Adipocyte (in vitro differentiated cells): ENCODE results near the gene ADCY2.

Source experiments
- DNase-seq: peaks from one replicate; pipeline ENCODE4 v3.0.0-alpha.2; 2015; ENCODE audit warnings: low read depth
- H3K27me3 ChIP-seq: replicated peaks from 2 replicates; pipeline ENCODE4 v1.7.0; 2013; ENCODE audit warnings: mild to moderate bottlenecking, low read length, moderate library complexity; ENCODE audit not compliant: control insufficient read depth, insufficient read depth
- H3K36me3 ChIP-seq: 2 replicates; pipeline ENCODE4 v1.7.0; 2013; ENCODE audit warnings: low read length, mild to moderate bottlenecking, moderate library complexity; ENCODE audit not compliant: control insufficient read depth, insufficient read depth, severe bottlenecking
- H3K4me1 ChIP-seq: 2 replicates; pipeline ENCODE4 v1.7.0; 2013; ENCODE audit warnings: mild to moderate bottlenecking, low read length, moderate library complexity; ENCODE audit not compliant: control insufficient read depth, insufficient read depth
- H3K4me3 ChIP-seq: 2 replicates; pipeline ENCODE4 v1.7.0; 2013; ENCODE audit warnings: mild to moderate bottlenecking, low read length, moderate library complexity
- H3K9ac ChIP-seq: 2 replicates; pipeline ENCODE4 v1.7.0; 2013; ENCODE audit warnings: mild to moderate bottlenecking, low read length, moderate library complexity
- H3K9me3 ChIP-seq: 2 replicates; pipeline ENCODE4 v1.7.0; 2013; ENCODE audit warnings: mild to moderate bottlenecking, low read length, moderate library complexity; ENCODE audit not compliant: control insufficient read depth

The ADCY2 gene

DNA sequence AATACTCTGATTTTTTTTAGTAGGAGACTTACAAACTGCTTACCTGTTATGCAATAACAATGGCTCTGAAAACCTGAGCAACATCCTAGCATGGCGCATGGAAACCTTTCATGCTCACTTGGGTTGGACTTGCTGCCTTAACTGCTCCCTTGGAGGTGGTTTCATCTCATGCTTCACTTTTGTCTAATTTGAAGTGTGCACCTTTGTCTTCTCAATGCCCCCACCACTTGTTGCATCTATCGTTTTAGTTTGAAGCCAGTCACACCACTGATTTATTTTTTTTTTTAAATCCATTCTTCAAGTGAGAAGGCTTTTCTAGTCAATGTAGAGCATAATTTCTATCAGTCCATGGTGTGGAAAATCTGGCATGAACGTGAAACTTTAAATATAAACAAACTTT, 391.8 kb downstream of the ADCY2 start:
- H3K4me1 ChIP-seq = peaks cover 5% of the 10 kb centered on the region
- H3K9me3 ChIP-seq = no peaks in the 10 kb centered on the region
- DNase-seq = no peak
- peaks cover 10% of the 10 kb centered on the region for H3K27me3 ChIP-seq
- no peak overlapping the region for H3K4me3 ChIP-seq
- no peaks in the 10 kb centered on the region for H3K36me3 ChIP-seq
- no peak overlapping the region for H3K9ac ChIP-seq

GRCh38 chr5:7789567-7789966, 393.6 kb downstream of the ADCY2 start:
- DNase-seq = no peak
- Histone ChIP-seq H3K9ac (no peak overlapping the region), H3K4me1 (peaks cover 5% of the 10 kb centered on the region), H3K4me3 (no peak overlapping the region), H3K9me3 (no peaks in the 10 kb centered on the region), H3K27me3 (peaks cover 9% of the 10 kb centered on the region), H3K36me3 (no peaks in the 10 kb centered on the region)

GRCh38 chr5:7793895-7794294, 398.0 kb downstream of the ADCY2 start:
- Histone ChIP-seq H3K4me3 (no peak overlapping the region), H3K9me3 (no peaks in the 10 kb centered on the region), H3K36me3 (no peaks in the 10 kb centered on the region), H3K9ac (no peak overlapping the region), H3K27me3 (peaks cover 19% of the 10 kb centered on the region), H3K4me1 (no peaks in the 10 kb centered on the region)
- DNase-seq = no peak

DNA sequence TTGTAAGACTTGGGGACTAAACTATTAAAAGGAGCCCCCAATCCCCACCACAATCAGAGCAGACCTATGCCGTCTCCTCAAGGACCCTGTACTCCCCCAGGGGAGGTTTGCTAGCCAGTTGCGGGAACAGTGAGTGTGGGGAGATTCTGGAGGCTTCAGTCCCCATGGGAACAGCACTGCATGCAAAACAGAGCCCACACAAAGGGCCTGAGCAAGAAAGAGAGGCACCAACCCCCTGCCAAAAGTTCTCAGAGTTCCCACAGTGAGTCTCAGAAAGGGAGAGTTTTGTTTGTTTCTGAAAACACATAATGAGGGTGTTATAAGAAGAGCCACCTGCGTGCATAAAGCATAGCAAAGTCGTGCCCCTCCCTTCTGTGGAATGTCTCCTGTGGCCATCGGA, 398.4 kb downstream of the ADCY2 start:
- H3K4me1 ChIP-seq = no peaks in the 10 kb centered on the region
- H3K27me3 ChIP-seq = peaks cover 19% of the 10 kb centered on the region
- H3K9me3 ChIP-seq = no peaks in the 10 kb centered on the region
- H3K36me3 ChIP-seq = no peaks in the 10 kb centered on the region
- no peak for DNase-seq
- H3K9ac ChIP-seq = no peak overlapping the region
- H3K4me3 ChIP-seq = no peak overlapping the region

DNA sequence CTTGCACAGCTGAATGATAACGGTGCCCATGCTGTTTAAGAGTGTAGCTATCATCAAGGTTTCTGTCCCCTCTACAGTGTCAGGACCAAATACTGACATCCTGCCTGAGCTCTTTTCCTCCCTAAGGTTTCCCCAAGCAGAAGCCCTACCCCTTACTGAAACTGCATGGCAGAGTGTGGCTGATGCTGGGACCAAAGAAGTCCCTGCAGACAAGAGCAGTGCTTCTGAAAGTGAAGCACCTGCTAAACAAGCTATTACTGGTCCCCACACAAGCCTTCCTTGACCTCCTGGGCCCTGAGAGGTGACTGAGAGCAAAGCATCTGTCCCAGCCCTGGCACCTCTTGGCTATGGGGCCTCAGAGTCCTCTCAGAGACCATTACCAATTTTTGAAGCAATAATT, 398.9 kb downstream of the ADCY2 start:
- Histone ChIP-seq H3K27me3 (peaks cover 24% of the 10 kb centered on the region), H3K36me3 (no peaks in the 10 kb centered on the region), H3K4me1 (no peaks in the 10 kb centered on the region), H3K9ac (no peak overlapping the region), H3K9me3 (no peaks in the 10 kb centered on the region), H3K4me3 (no peak overlapping the region)
- DNase-seq = no peak

GRCh38 chr5:7795306-7795705, 399.4 kb downstream of the ADCY2 start:
- H3K9me3 ChIP-seq = no peaks in the 10 kb centered on the region
- peaks cover 27% of the 10 kb centered on the region for H3K27me3 ChIP-seq
- no peak overlapping the region for H3K4me3 ChIP-seq
- no peaks in the 10 kb centered on the region for H3K36me3 ChIP-seq
- no peaks in the 10 kb centered on the region for H3K4me1 ChIP-seq
- H3K9ac ChIP-seq = no peak overlapping the region
- DNase-seq = no peak

GRCh38 chr5:7801891-7802614, 406.1 kb downstream of the ADCY2 start:
- Histone ChIP-seq H3K4me1 (peaks cover 21% of the 10 kb centered on the region), H3K4me3 (peak overlapping the region; percentile 54)

DNA sequence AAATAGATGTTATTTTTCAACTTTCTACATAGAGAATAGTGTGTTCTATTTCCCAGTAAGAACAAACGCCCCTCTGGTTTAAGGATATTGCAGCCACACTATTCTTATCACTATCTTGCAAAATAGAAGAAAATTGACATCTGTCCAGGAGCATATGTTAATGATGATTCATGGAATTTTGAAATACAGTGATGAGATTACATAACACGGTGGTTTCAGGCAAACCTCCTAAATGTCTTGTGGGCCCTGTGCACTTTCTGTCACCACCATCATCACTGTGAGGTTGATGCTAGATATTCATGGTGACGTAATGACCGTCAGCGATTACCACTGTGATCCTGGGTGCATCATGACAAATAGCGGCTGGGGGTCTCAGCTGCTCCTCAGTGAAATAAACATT, 406.9 kb downstream of the ADCY2 start:
- Histone ChIP-seq H3K27me3 (peaks cover 14% of the 10 kb centered on the region), H3K4me1 (peaks cover 21% of the 10 kb centered on the region), H3K9me3 (no peaks in the 10 kb centered on the region), H3K36me3 (no peaks in the 10 kb centered on the region), H3K4me3 (peak overlapping the region; percentile 54), H3K9ac (peak overlapping the region; percentile 42)
- peak; percentile 7 for DNase-seq

More at GRCh38 chr5:7801891-7802614, 406.1 kb downstream of the ADCY2 start:
- DNase-seq = no peak
- no peaks in the 10 kb centered on the region for H3K9me3 ChIP-seq
- peaks cover 19% of the 10 kb centered on the region for H3K27me3 ChIP-seq
- H3K36me3 ChIP-seq = no peaks in the 10 kb centered on the region
- peak overlapping the region; percentile 42 for H3K9ac ChIP-seq

- H3K4me1 ChIP-seq = peaks cover 21% of the 10 kb centered on the region
These were observed 408.0 kb downstream of the ADCY2 start for GRCh38 chr5:7803937-7804336.

DNA sequence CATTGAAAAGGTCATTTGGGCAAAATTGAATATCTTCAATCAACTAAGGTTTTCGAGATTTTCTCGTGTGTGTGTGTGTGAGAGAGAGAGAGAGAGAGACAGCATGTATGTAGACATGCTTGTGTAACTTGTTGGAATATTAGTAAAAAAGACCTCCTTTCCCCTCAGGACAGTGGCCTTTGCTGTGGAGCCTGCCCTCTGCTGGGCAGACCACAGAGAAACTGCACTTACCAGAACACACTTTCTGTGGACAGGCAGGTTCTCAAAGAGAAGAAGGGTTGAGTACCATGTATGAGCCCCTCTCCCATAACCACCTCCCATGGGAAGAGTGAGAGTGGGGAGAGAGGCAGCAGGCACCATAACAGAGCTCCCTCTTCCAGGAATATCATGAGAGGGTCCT, 409.4 kb downstream of the ADCY2 start:
- DNase-seq = no peak

More at GRCh38 chr5:7803937-7804336, 408.0 kb downstream of the ADCY2 start:
- Histone ChIP-seq H3K4me3 (no peak overlapping the region), H3K27me3 (peaks cover 17% of the 10 kb centered on the region), H3K36me3 (no peaks in the 10 kb centered on the region), H3K9ac (no peak overlapping the region), H3K9me3 (no peaks in the 10 kb centered on the region)
- no peak for DNase-seq

GRCh38 chr5:7808998-7809397, 413.1 kb downstream of the ADCY2 start:
- Histone ChIP-seq H3K36me3 (no peaks in the 10 kb centered on the region), H3K4me3 (no peak overlapping the region), H3K9me3 (no peaks in the 10 kb centered on the region), H3K27me3 (peaks cover 23% of the 10 kb centered on the region), H3K4me1 (no peaks in the 10 kb centered on the region), H3K9ac (no peak overlapping the region)
- DNase-seq = no peak

More for the DNA sequence above, 409.4 kb downstream of the ADCY2 start:
- Histone ChIP-seq H3K9me3 (no peaks in the 10 kb centered on the region), H3K36me3 (no peaks in the 10 kb centered on the region), H3K4me1 (peaks cover 21% of the 10 kb centered on the region), H3K9ac (no peak overlapping the region), H3K27me3 (peaks cover 12% of the 10 kb centered on the region), H3K4me3 (no peak overlapping the region)

DNA sequence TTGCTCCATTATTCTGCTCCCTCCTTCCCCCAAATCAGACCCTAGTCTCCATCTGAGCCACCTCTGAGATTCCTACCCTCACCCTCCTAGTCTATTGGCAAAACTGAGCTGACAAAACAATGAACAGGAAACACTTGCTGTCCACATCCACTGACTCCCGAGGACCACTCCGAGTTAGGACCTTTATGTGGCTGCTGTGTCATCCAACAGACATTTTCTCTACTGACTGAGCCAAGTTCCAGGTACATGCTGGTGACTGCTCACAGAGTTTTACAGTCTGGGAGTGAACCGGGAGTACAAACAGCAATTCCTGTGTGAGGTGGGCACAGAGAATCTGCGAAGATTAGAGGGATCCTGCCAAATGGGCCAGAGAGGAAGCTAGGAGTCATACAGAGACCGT, 415.8 kb downstream of the ADCY2 start:
- Histone ChIP-seq H3K9me3 (no peaks in the 10 kb centered on the region), H3K9ac (no peak overlapping the region), H3K4me1 (no peaks in the 10 kb centered on the region), H3K27me3 (peaks cover 27% of the 10 kb centered on the region), H3K4me3 (no peak overlapping the region), H3K36me3 (no peaks in the 10 kb centered on the region)
- DNase-seq = no peak
